Lower lobe of right lung (tissue), 2 donors: ENCODE measurements around the gene GRM7. TPM values are rescaled to one million over a fixed set of nuclear protein-coding genes. Genes with fewer than 3 reads are reported as not detected.

Experiments
- ATAC-seq, 2 donors: fragments of 200-7000 bp; cut with Tn5 transposase; one replicate each; pipeline ENCODE4 v1.9.1; 2020 to 2022; ENCODE audit warnings: mild to moderate bottlenecking in 2 of 2, moderate library complexity in 2 of 2
- DNase-seq: peaks from one replicate; pipeline ENCODE4 v3.0.0-alpha.2; 2020
- H3K27ac ChIP-seq: fragments of 200-600 bp; one replicate; pipeline ENCODE4 v1.8.0; 2022
- H3K27me3 ChIP-seq: fragments of 200-600 bp; one replicate; pipeline ENCODE4 v1.8.0; 2022; ENCODE audit warnings: low read depth
- H3K36me3 ChIP-seq: fragments of 200-600 bp; one replicate; pipeline ENCODE4 v1.8.0; 2022; ENCODE audit warnings: mild to moderate bottlenecking
- H3K4me1 ChIP-seq: fragments of 200-600 bp; one replicate; pipeline ENCODE4 v1.8.0; 2022
- H3K4me3 ChIP-seq: fragments of 200-600 bp; one replicate; pipeline ENCODE4 v1.8.0; 2022; ENCODE audit warnings: mild to moderate bottlenecking
- H3K9me3 ChIP-seq: fragments of 200-600 bp; one replicate; pipeline ENCODE4 v1.8.0; 2022
- intact Hi-C: fragments of 100-400 bp; cut with DNase I; formaldehyde crosslinking; loops from one replicate; pipeline ENCODE4 v1.11.0; 2022
- total RNA-seq: library from RNA; stranded (reverse); fragmentation: NEBNext Ultra II Directional; extraction: Animal tissue kit (Norgen Biotek cat#: 25700); gene quantifications from one replicate; pipeline ENCODE4 v1.2.1, GENCODE V29; 2021
- TF ChIP-seq, protein P1 (sequence below): fragments of 200-600 bp; IDR thresholded peaks from one replicate; pipeline ENCODE4 v1.8.0; 2022; ENCODE audit warnings: antibody characterized with exemption, mild to moderate bottlenecking
- donor health status: DM: no; HTN: yes; CAD: no; lungs with severe emphysema.

Gene GRM7
- total RNA-seq, 1 donor from 2014 or later = 0.86 TPM

DNA sequence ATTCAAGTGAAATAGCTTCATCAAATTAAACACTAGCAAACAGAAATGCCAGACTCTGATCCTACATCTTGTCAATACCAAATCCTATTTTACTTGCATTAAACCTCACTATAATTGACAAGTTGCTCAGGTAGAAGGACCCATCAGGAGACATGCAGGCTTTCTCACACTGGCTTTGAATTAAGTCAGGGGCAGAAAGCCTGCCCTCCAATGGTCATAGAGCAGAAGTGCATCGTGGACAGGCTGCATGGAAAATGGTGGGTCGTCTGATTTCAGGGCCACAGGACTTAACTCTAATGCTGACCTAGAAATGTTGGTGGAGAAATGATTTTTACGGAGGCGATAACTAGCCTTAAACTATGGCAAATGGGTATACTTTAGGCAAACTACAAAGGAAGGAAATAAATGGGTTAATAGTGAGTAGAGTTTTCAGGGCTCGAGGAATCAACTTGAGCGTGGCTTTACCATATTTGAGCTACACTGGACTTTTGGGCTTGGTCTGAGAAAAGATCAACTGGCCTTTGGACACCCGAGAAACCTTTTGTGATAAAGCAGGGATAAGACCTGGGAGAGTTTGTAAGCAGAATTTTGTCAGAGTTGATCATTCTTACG, 283.9 kb downstream of the GRM7 start:
- intact Hi-C loops = no loop called here
- H3K9me3 ChIP-seq = no peaks in the 10 kb centered on the region
- H3K4me3 ChIP-seq = no peak overlapping the region
- no peak for DNase-seq
- TF ChIP-seq, protein P1, sequence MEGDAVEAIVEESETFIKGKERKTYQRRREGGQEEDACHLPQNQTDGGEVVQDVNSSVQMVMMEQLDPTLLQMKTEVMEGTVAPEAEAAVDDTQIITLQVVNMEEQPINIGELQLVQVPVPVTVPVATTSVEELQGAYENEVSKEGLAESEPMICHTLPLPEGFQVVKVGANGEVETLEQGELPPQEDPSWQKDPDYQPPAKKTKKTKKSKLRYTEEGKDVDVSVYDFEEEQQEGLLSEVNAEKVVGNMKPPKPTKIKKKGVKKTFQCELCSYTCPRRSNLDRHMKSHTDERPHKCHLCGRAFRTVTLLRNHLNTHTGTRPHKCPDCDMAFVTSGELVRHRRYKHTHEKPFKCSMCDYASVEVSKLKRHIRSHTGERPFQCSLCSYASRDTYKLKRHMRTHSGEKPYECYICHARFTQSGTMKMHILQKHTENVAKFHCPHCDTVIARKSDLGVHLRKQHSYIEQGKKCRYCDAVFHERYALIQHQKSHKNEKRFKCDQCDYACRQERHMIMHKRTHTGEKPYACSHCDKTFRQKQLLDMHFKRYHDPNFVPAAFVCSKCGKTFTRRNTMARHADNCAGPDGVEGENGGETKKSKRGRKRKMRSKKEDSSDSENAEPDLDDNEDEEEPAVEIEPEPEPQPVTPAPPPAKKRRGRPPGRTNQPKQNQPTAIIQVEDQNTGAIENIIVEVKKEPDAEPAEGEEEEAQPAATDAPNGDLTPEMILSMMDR = peak; percentile 41
- H3K36me3 ChIP-seq = no peaks in the 10 kb centered on the region
- no peak for ATAC-seq
- H3K4me1 ChIP-seq = no peaks in the 10 kb centered on the region
- no peaks in the 10 kb centered on the region for H3K27me3 ChIP-seq
- no peak overlapping the region for H3K27ac ChIP-seq

DNA sequence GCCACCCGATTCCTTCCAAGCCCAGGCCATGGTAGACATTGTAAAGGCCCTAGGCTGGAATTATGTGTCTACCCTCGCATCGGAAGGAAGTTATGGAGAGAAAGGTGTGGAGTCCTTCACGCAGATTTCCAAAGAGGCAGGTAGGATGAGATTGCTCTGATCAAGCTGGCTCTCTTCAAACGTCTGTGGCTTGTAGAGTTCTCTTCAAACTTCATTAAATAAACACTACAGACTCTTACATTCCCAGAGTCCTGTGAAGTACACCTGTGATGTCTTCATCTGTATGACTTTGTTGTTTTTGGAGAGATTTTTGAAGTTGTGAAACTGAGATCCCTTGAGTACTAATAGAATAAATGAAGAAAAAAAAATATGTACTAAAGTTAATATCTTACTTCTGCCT, 285.6 kb downstream of the GRM7 start:
- TF ChIP-seq, protein P1 = no peak
- DNase-seq = no peak
- no peak overlapping the region for H3K4me3 ChIP-seq
- no peaks in the 10 kb centered on the region for H3K27me3 ChIP-seq
- no peaks in the 10 kb centered on the region for H3K4me1 ChIP-seq
- peak; percentile 72 to 78 for ATAC-seq
- no peak overlapping the region for H3K27ac ChIP-seq
- intact Hi-C loops = no loop called here
- H3K9me3 ChIP-seq = no peaks in the 10 kb centered on the region
- no peaks in the 10 kb centered on the region for H3K36me3 ChIP-seq

DNA sequence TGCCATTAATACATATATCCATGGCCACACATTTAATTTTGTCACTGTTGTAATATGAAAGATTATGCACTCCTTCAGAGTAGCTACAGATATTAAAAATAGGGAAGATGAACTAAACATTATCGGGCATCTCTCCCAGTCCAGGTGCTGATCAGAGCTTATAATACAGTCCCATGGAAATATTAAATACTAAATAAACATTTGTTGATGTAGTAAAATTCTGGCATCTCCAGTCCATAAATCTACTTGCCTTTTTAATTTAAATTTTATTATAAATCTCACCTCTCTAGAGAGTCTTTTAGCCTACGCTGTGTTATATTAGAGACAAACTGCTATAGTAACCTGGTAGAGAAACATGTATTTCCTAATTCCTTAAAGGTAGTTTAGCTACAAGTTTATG, 297.6 kb downstream of the GRM7 start:
- Histone ChIP-seq H3K27ac (no peak overlapping the region), H3K9me3 (no peaks in the 10 kb centered on the region), H3K4me3 (no peak overlapping the region), H3K4me1 (no peaks in the 10 kb centered on the region), H3K36me3 (no peaks in the 10 kb centered on the region), H3K27me3 (no peaks in the 10 kb centered on the region)
- intact Hi-C loops = no loop called here
- ATAC-seq = no peak
- TF ChIP-seq, protein P1 = no peak
- no peak for DNase-seq

DNA sequence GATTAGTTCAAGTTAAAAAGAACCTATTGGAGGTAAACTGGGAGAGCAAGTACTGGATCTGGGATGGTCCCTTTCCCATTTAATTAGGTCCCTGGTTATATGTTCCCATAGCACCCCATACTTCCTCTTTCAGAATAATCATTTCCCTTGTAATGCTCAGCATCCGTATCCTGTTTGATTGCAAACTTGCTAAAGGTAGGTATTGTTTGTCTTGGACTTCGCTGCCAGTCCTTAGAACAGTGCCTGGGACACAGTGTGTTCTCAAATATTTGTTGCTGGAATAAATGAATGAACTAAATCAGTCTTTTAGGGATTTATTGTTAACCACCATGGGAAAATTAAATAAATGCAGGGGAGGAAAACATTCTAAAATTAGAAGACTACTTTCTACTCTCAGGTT, 299.8 kb downstream of the GRM7 start:
- H3K36me3 ChIP-seq = no peaks in the 10 kb centered on the region
- H3K4me1 ChIP-seq = no peaks in the 10 kb centered on the region
- ATAC-seq = no peak
- no peaks in the 10 kb centered on the region for H3K9me3 ChIP-seq
- TF ChIP-seq, protein P1 = no peak
- intact Hi-C loops = no loop called here
- no peak overlapping the region for H3K27ac ChIP-seq
- no peak for DNase-seq
- H3K27me3 ChIP-seq = no peaks in the 10 kb centered on the region
- no peak overlapping the region for H3K4me3 ChIP-seq

DNA sequence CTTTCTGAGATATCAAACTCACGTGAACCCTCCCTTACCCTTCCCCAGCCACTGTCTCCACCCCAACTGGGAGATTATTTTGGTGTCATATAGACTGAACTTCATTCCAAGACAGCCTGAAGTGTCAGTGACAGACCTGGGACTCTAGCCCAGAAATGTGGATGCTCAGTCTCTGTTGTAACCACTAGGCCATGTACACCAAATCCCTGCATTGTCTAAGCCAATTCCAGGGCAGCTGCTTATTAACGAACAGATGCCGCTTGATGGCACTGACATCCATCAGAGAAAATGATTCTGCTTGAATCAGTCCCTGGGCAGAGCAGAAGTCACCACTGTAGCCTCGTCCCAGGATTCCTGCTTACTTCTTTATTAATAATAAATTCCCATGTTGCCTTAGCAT, 305.5 kb downstream of the GRM7 start:
- Histone ChIP-seq H3K27ac (no peak overlapping the region), H3K36me3 (no peaks in the 10 kb centered on the region), H3K9me3 (no peaks in the 10 kb centered on the region), H3K4me1 (no peaks in the 10 kb centered on the region), H3K4me3 (no peak overlapping the region), H3K27me3 (no peaks in the 10 kb centered on the region)
- intact Hi-C loops = no loop called here
- TF ChIP-seq, protein P1 = no peak
- no peak for DNase-seq
- no peak for ATAC-seq

DNA sequence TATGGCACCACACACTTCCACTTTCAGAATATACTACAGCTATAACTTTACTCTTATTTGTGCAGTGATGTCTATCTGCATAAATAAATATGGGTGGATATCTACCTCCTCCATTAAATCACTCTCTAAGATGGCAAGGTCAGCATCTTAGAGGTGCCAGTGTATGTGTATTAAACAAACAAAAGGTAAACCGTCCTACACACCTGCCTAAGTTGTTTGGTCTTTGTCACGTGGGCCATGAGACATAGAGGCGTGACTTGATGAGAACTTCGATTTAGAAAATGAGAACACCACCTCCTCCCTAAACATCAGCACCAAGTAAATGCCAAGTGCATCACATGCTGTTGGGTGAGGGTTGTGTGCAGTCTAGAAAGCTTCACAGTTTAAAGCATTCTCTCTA, 310.6 kb downstream of the GRM7 start:
- no peak overlapping the region for H3K4me3 ChIP-seq
- no peaks in the 10 kb centered on the region for H3K27me3 ChIP-seq
- DNase-seq = no peak
- no peaks in the 10 kb centered on the region for H3K9me3 ChIP-seq
- TF ChIP-seq, protein P1 = no peak
- no peak for ATAC-seq
- H3K4me1 ChIP-seq = no peaks in the 10 kb centered on the region
- H3K36me3 ChIP-seq = no peaks in the 10 kb centered on the region
- intact Hi-C loops = no loop called here
- no peak overlapping the region for H3K27ac ChIP-seq
